GM12878 (cell line): Measurements from ENCODE around the gene FOXR1. TPM values are rescaled to one million over a fixed set of nuclear protein-coding genes. Genes with fewer than 3 reads are reported as not detected.

Source experiments
- ATAC-seq: fragments of 200-7000 bp; cut with Tn5 transposase; 3 replicates; pipeline ENCODE4 v1.9.1; 2020; ENCODE audit warnings: mild to moderate bottlenecking, moderate library complexity
- BruUV-seq: library from RNA; stranded (reverse); fragments of 400-500 nt; replicated peaks from 2 replicates; lab custom pipeline; 2021; lab: Mats Ljungman, UMichigan
- CTCF ChIA-PET: fragments of 300-600 bp; sonication (Branson Sonifier 250); formaldehyde crosslinking; extraction: SDS; loops from one replicate; lab custom pipeline; 2021; ENCODE audit warnings: inconsistent platforms; lab: Yijun Ruan, JAX
- POLR2A ChIA-PET: fragments of 350-600 bp; formaldehyde crosslinking; extraction: SDS; loops from one replicate; lab custom pipeline; 2021; ENCODE audit warnings: inconsistent platforms; lab: Charles Lee
- RAD21 ChIA-PET: fragments of 300-600 bp; sonication (Branson Sonifier 250); formaldehyde crosslinking; loops from one replicate; lab custom pipeline; 2023; ENCODE audit warnings: antibody characterized with exemption; ENCODE audit not compliant: unreplicated experiment; lab: Charles Lee
- SMC1A ChIA-PET: fragments of 300-600 bp; sonication (Branson Sonifier 250); formaldehyde crosslinking; loops from one replicate; lab custom pipeline; 2023; ENCODE audit not compliant: unreplicated experiment, uncharacterized antibody; lab: Charles Lee
- DNase-seq: peaks from one replicate; pipeline ENCODE4 v3.0.0-alpha.2; 2011; ENCODE audit warnings: low read depth, low spot score
- FAIRE-seq: peaks from 3 replicates; lab custom pipeline; 2011; peaks lifted over from hg19 to GRCh38; lab: Jason Lieb, UNC
- H2AFZ ChIP-seq: 2 replicates; pipeline ENCODE4 v1.6.0; 2011; ENCODE audit warnings: low read depth, low read length, control low read depth; ENCODE audit not compliant: control insufficient read depth
- H3K27ac ChIP-seq: 2 replicates; pipeline ENCODE4 v1.5.1; 2011; ENCODE audit warnings: control low read depth; ENCODE audit not compliant: control insufficient read depth, insufficient read depth
- H3K27me3 ChIP-seq, 2 experiments: replicated peaks in 1 of 2; 2 replicates each; pipeline versions ENCODE4 v1.6.0 to v1.6.1; 2011; ENCODE audit warnings: low read length in 1 of 2; ENCODE audit not compliant: control insufficient read depth in 2 of 2, insufficient read depth in 2 of 2
- H3K36me3 ChIP-seq, 2 experiments: 2 replicates each; pipeline ENCODE4 v1.5.1; 2011; ENCODE audit warnings: low read length in 1 of 2; ENCODE audit not compliant: control insufficient read depth in 2 of 2, insufficient read depth in 2 of 2
- H3K4me1 ChIP-seq: 2 replicates; pipeline ENCODE4 v1.6.1; 2011; ENCODE audit warnings: mild to moderate bottlenecking, low read length, moderate library complexity, mixed read lengths; ENCODE audit not compliant: control insufficient read depth, insufficient read depth
- H3K4me2 ChIP-seq: 2 replicates; pipeline ENCODE4 v1.6.0; 2011; ENCODE audit warnings: control low read depth; ENCODE audit not compliant: control insufficient read depth, insufficient read depth
- H3K4me3 ChIP-seq: fragments of 200-600 bp; sonication (generic); 2 replicates; pipeline ENCODE4 v1.5.1; 2016
- H3K79me2 ChIP-seq: 2 replicates; pipeline ENCODE4 v1.6.0; 2011; ENCODE audit warnings: low read length; ENCODE audit not compliant: control insufficient read depth, insufficient read depth
- H3K9ac ChIP-seq: 2 replicates; pipeline ENCODE4 v1.8.0; 2011; ENCODE audit warnings: low read length, control low read depth, mixed read lengths; ENCODE audit not compliant: control insufficient read depth, insufficient read depth
- H3K9me3 ChIP-seq: replicated peaks from 3 replicates; pipeline ENCODE4 v1.5.1; 2011; ENCODE audit warnings: mild to moderate bottlenecking, low read length; ENCODE audit not compliant: control insufficient read depth, insufficient read depth
- H4K20me1 ChIP-seq: 2 replicates; pipeline ENCODE4 v1.6.0; 2011; ENCODE audit not compliant: control insufficient read depth, insufficient read depth
- BHLHE40 ChIP-seq, 2 experiments: fragments of 450-650 bp in 1 of 2; IDR thresholded peaks; 2 replicates each; pipeline ENCODE4 v1.6.1; 2011 to 2017; ENCODE audit warnings: low read depth in 2 of 2, borderline replicate concordance in 1 of 2, improper control_type of control experiment in 1 of 2, low read length in 1 of 2, mild to moderate bottlenecking in 1 of 2
- EED ChIP-seq: sonication (generic); IDR thresholded peaks from 2 replicates; pipeline ENCODE4 v1.6.1; 2016; ENCODE audit warnings: antibody characterized with exemption, low read depth
- FOS ChIP-seq: IDR thresholded peaks from 3 replicates; pipeline ENCODE4 v1.6.1; 2011; ENCODE audit warnings: borderline replicate concordance; ENCODE audit not compliant: insufficient read length; ENCODE audit errors: extremely low read depth
- NKRF ChIP-seq: fragments of 450-650 bp; conservative IDR thresholded peaks from 2 replicates; pipeline ENCODE4 v1.6.1; 2017; ENCODE audit warnings: mild to moderate bottlenecking, moderate library complexity
- NRF1 ChIP-seq: conservative IDR thresholded peaks from 2 replicates; pipeline ENCODE4 v1.6.1; 2011; ENCODE audit warnings: mild to moderate bottlenecking, low read depth, low read length, improper control_type of control experiment
- ZNF24 ChIP-seq: fragments of 450-650 bp; IDR thresholded peaks from 2 replicates; pipeline ENCODE4 v1.6.1; 2017; ENCODE audit warnings: antibody characterized with exemption, mild to moderate bottlenecking
- WGBS: methylation state at CpG from one replicate; pipeline ENCODE4 v1.1.6; 2016; ENCODE audit warnings: low lambda C conversion rate; ENCODE audit not compliant: insufficient replicate concordance, insufficient coverage; ENCODE audit errors: missing lambda C conversion rate; 5-methylcytosine and 5-hydroxymethylcytosine counted together
- in situ Hi-C: fragments of 300-500 bp; cut with MboI; formaldehyde crosslinking; loops from 9 replicates; pipeline ENCODE4 v1.14.3; 2018; ENCODE audit warnings: mixed read lengths
- intact Hi-C: fragments of 100-400 bp; cut with micrococcal nuclease; formaldehyde crosslinking; loops from one replicate; pipeline ENCODE4 v1.14.2; 2022; ENCODE audit not compliant: unreplicated experiment
- polyA plus RNA-seq, 11 experiments: library from polyadenylated mRNA; depleted of rRNA in 4 of 11; unstranded in 6 of 11; stranded (reverse) in 5 of 11; fragments of >200 nt; fragmentation: Nextera tagmentation in 4 of 11; fragmentation: Illumina TruSeq in 1 of 11; extraction: Ambion mirVana in 4 of 11; extraction: Trizol in 1 of 11; gene quantifications; 1 replicate in 1 of 11; 2 replicates in 10 of 11; pipeline versions ENCODE4 v1.2.1 to v1.2.3, GENCODE V29; 2011 to 2016; ENCODE audit warnings: inconsistent platforms in 2 of 11, missing spikeins in 2 of 11, low read depth in 1 of 11
- total RNA-seq, 4 experiments: library from RNA; depleted of rRNA in 3 of 4; stranded (reverse); fragments of >200 nt in 3 of 4; fragmentation: Illumina TruSeq in 1 of 4; extraction: Trizol in 1 of 4; gene quantifications; 2 replicates each; pipeline versions ENCODE4 v1.2.1 to v1.2.3, GENCODE V29; 2013 to 2021
- TF ChIP-seq, protein P1 (sequence below): fragments of 150-350 bp; IDR thresholded peaks from 2 replicates; pipeline ENCODE4 v1.6.1; 2014; ENCODE audit warnings: mild to moderate bottlenecking, low read depth, low read length
- TF ChIP-seq, protein P2 (sequence below): fragments of 450-650 bp; IDR thresholded peaks from 2 replicates; pipeline ENCODE4 v1.6.1; 2017; ENCODE audit warnings: borderline replicate concordance

Gene FOXR1
- total and polyA plus RNA-seq, 10 of the 15 experiments (the other 5 are each of a cell fraction or from before 2014, with no cell fraction given), result not detected

- TF ChIP-seq, protein P1, sequence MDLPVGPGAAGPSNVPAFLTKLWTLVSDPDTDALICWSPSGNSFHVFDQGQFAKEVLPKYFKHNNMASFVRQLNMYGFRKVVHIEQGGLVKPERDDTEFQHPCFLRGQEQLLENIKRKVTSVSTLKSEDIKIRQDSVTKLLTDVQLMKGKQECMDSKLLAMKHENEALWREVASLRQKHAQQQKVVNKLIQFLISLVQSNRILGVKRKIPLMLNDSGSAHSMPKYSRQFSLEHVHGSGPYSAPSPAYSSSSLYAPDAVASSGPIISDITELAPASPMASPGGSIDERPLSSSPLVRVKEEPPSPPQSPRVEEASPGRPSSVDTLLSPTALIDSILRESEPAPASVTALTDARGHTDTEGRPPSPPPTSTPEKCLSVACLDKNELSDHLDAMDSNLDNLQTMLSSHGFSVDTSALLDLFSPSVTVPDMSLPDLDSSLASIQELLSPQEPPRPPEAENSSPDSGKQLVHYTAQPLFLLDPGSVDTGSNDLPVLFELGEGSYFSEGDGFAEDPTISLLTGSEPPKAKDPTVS, result no peak
- peak; percentile 14 for TF ChIP-seq EED
- no peak for TF ChIP-seq NRF1
- TF ChIP-seq, protein P2, sequence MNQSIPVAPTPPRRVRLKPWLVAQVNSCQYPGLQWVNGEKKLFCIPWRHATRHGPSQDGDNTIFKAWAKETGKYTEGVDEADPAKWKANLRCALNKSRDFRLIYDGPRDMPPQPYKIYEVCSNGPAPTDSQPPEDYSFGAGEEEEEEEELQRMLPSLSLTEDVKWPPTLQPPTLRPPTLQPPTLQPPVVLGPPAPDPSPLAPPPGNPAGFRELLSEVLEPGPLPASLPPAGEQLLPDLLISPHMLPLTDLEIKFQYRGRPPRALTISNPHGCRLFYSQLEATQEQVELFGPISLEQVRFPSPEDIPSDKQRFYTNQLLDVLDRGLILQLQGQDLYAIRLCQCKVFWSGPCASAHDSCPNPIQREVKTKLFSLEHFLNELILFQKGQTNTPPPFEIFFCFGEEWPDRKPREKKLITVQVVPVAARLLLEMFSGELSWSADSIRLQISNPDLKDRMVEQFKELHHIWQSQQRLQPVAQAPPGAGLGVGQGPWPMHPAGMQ, result 0 out of 2 replicates have a peak, but pooled peaks have one; percentile 14
- TF ChIP-seq FOS, result no peak
- TF ChIP-seq, all 136 proteins: peak for 57
Observed at GRCh38 chr11:118928101-118928869, 43.3 kb upstream of the FOXR1 start (continued).

GRCh38 chr11:118928870-118929500, 42.6 kb upstream of the FOXR1 start:
- ChIA-PET SMC1A (interaction anchor here (0.5 to 12.9 kb wide), 6 partner anchors 17 to 829 kb away, joined by 3 to 185 read pairs (median 4); no protein-coding TSS in a partner anchor), POLR2A (interaction anchor here (0.5 to 4.0 kb wide), 5 partner anchors 16 to 156 kb away, joined by 3 to 35 read pairs (median 5); no protein-coding TSS in a partner anchor), RAD21 (interaction anchor here (0.6 to 8.8 kb wide), 6 partner anchors 17 to 239 kb away, joined by 3 to 169 read pairs (median 6); no protein-coding TSS in a partner anchor), CTCF (interaction anchor here (0.5 to 11.6 kb wide), 11 partner anchors 13 to 1750 kb away, joined by 3 to 330 read pairs (median 4); partner anchors contain the start of gene UPK2)
- BruUV-seq, result no TSS peak
- DNase-seq (no peak), ATAC-seq (peak; percentile 10), FAIRE-seq (no peak)
- Histone ChIP-seq H4K20me1 (no peaks in the 10 kb centered on the region), H2AFZ (peak overlapping the region; percentile 77), H3K9ac (peak overlapping the region; percentile 53; the same call in 1 of the 2 replicates), H3K4me1 (peaks cover 30% of the 10 kb centered on the region), H3K36me3 (no peaks in the 10 kb centered on the region), H3K27me3 (no peaks in the 10 kb centered on the region), H3K4me3 (peak overlapping the region; percentile 97), H3K9me3 (no peaks in the 10 kb centered on the region), H3K4me2 (peak overlapping the region; percentile 99), H3K79me2 (peaks cover 13% of the 10 kb centered on the region), H3K27ac (peak overlapping the region; percentile 67)
- under 1% methylated on average over 18 of the region's 26 CpGs for WGBS
- intact Hi-C loops (loop anchor here (2.0 to 5.0 kb wide), 4 partner anchors 138 to 393 kb away; partner anchors contain the start of genes DDX6 and DPAGT1), in situ Hi-C loops (no loop called here)
- TF ChIP-seq BHLHE40 (IDR thresholded peaks at IDR 0.05; ENCODE audit: borderline replicate concordance in 1 of 2, low read depth in 2 of 2, low read length in 1 of 2), result peak; percentile 27 to 37; a peak in 1 of 4 replicates
- TF ChIP-seq ZNF24, result no peak
- TF ChIP-seq NKRF, result 0 out of 2 replicates have a peak, but pooled peaks have one; percentile 5
